Ammon's horn (tissue), 1 donor: Measurements from ENCODE around the gene AKAP12.
"Not testable (repeated sequence)": the region's sequence is repeated elsewhere in the genome, so short reads cannot be mapped to it uniquely, and the experiment has no call there.

ENCODE experiments used
- DNase-seq: peaks from one replicate; pipeline ENCODE4 v3.0.0-alpha.2; 2016; ENCODE audit warnings: low spot score

The AKAP12 gene

DNA sequence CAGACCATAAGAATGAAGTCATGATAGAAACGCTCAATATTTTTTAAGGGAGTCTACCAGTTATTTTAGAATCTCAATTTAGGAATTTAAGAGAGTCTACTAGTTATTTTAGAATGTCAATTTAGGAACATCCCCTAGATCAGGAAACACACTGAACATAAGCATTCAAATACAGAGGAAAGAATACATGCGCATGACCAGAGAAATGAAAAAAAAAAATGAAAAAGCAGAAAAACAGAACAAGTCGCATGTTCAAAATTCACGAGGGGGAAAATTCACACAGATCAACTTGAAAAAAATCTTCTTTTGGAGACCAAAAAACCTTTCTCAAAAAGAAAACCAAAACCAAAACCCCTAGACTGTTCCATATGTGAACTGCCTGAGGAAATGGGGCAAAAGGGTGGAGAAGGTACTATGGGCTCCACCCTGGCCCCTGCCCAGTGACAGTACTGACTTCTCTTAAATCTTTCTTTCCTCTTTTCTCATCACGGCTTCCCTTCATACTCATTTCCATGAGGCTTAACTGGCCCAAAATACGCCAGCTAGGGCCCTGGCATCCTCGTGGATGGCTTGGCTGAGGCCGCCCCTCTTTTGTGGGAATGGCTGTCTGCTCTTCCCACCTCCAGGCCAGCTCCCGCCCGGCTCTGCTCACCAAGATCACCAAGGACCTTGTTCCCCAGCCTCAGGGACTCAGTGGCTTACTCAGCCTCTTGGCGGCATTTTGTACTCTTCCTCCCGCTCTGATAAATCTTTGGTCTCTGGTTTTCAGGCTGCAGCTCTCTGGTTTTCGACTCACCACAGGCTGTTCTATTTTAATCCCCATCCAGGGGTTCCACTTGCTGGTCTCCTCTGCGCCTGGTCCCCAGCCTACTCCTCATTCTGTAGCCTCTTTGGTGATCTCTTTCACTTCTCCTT lies 140.4 kb downstream of the AKAP12 start:
- DNase-seq: peak; percentile 27

DNA sequence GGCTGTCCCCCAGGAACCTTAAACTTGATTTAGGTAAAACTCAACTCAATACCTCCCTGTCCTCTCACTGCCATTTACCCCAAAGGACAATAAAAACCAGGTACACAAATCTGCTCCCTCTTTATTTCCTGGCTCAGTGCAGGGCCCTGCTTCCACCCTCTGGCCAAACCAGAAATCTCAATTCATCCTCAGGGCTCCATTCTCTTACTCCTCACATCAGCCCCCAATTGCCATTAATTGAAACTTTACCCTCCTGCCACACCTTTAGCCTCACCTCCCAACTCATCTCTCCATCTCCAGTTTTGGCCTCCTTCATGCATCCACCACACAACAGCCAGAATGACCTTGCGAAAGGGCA lies 141.1 kb downstream of the AKAP12 start:
- no peak for DNase-seq

DNA sequence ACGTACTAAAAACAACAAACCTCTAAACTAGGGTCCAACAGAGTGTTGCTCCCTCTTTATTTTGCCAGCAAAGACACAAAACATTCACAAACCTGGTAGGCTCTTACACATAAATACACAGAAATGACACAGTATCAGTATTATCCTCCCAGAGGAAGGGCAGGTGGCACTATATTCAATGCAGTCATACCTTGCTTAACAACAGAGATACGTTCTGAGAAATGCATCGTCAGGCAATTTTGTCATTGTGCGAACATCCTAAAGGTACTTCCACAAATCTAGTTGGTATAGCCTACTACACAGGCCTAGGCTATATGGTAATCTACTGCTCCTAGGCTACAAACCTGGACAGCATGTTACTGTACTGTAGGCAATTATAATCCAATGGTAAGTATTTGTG lies 142.0 kb downstream of the AKAP12 start:
- no peak for DNase-seq

DNA sequence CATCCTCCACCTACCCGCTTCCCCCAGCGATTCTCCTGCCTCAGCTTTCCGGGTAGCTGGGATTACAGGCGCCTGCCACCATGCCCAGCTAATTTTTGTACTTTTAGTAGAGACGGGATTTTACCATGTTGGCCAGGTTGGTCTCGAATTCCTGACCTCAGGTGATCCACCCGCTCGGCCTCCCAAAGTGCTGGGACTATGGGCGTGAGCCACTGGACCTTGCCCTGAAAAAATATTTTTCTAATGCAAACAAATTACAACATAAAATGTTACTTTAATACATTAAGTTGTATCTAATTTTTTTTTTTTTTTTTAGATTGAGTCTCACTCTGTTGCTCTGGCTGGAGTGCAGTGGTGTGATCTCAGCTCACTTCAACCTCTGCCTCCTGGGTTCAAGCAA lies 142.9 kb downstream of the AKAP12 start:
- DNase-seq: not testable (repeated sequence)

DNA sequence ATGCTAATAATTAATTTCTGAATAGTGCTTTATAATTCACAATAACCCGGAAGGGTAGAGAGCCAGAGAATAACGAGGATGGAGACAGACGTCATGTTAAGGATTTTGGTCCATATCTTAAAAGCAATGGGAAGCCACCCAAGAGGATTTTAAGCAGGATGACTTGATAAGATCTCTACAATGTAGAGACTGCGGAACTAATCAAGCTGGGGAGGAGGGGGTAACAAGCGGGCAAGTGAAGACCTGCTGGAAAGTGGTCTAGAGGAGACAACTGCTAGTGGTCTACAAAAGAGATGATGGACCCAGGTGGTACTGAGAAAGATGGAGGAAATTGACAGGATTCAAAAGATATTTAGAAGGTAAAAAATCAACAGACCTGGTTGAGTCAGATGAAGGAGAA lies 144.4 kb downstream of the AKAP12 start:
- DNase-seq: no peak

DNA sequence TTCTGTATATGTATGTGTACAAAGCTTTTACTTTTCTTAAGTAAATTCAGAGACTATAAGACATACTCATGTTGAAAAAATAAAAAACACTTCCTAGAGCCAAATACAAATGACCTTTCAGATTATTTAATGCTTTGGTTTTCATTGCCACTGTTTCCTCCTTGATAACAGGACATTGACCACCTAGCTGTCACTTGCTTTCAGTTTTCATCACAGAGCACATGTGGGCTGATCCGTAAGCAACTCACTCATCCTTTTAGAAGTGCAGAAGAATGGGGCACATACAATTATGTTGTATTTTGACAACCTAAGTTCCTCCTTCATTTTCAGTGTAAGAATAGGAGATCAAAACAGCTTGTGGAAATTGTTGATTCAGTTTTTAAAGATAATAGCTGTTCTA lies 145.4 kb downstream of the AKAP12 start:
- DNase-seq: no peak

DNA sequence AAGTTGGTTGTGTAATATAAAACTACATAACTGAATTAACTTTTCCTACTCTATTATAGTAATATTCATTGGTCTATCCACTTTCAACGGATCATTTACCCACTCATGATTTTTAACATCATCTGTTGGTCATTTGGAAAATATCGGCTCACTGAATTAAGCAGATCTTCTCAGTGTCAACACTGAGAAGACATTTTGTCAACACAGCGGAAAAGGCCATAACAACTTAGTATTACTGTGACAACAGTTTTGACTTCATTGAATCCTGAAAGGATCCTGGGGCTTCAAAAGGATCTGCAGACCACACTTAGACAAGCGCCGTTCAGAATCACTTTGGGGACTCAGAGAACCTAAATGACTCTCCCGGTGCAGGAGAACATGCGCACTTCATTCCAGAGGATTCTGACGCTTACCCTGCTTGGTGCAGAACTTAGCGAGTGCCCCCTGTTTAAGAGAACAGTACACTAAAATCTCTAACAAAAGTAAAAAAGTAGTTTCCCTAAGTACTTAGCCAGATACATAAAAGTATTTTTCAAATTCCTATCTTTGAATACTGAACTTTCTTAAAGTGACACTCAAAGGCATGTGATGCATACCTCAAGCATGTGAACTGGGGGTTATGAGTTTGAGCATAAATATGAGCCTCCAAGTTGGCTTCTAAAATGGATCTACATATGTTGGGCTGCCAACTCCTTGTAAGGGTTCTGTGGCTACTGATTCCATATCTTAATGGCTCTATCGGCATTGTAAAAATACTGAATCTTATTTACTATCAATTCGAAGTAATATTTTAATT lies 147.6 kb downstream of the AKAP12 start:
- no peak for DNase-seq

DNA sequence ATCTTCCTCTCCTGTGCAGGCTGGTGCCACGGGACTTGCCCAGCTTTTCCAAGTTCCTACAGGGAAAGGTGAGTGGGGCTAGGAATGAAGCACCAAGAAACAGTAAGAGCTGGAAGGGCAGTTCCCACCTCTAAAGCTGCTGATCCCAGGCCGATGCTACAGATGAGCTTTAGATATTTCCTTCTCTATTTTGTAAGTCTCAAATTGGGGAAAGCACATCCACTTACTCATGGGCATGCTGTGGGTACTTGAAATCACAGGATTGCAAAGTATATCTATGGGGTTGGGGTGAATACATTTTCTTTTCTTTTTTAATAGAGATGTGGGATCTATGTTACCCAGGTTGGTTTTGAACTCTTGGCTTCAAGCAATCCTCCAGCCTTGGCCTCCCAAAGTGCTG lies 148.5 kb downstream of the AKAP12 start:
- no peak for DNase-seq

DNA sequence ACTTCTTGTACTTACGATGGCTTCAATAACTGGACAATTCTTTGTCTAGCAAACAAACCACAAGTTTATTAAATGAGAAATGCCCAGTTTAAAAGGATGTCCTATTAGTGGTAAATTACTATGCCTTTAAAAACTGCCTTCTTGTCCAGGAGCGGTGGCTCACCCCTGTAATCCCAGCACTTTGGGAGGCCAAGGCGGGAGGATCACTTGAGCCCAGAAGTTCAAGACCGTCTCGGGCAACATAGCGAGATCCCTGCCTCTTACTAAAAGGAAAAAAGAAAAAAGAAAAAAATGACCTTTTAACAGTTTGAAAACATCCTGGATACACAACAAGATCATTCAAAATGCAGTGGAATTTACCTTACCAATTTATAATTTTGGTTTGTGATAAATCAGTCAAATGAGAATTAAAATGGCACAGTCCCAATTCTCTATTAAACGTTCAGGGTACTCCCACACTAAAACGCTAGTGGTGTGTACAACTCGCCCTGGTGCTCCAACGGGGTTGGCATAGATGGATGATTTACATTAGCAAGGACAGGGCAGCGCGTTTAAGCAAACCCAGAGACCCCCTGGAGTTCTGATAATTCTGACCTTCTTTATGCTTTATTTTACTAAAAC lies 149.3 kb downstream of the AKAP12 start:
- DNase-seq: no peak

DNA sequence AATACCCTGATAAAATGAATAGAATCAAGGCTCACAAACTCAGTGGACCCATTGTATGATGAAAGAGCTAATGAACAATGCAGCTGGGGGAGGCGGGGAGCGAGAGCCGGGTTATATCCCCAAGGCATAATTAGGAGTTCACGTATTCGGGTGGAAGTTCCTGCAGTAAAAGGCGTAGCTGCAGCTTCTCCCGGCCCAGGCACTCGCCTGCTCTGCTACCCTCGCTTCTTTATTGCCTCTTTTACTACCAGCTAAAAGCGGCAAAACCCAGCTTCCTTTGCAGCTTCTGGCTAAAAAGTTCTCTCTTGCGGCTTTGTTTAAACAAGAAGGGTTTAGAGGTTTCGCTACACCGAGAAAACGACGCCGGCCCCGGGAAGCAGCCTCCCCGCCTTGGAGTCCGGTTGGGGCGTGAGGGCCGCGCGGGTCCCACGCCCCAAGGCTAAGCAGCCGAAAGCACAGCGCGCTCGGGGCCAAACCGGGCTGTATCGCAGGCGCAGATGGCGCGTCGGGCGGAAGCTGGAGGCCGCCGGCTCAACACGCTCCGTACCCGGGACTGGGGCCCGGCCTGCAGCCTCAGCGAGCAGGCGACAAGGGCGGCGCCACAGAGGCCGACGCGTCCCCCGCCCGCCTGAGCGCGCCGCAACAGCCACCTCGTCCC lies 150.0 kb downstream of the AKAP12 start:
- peak; percentile 74 for DNase-seq

DNA sequence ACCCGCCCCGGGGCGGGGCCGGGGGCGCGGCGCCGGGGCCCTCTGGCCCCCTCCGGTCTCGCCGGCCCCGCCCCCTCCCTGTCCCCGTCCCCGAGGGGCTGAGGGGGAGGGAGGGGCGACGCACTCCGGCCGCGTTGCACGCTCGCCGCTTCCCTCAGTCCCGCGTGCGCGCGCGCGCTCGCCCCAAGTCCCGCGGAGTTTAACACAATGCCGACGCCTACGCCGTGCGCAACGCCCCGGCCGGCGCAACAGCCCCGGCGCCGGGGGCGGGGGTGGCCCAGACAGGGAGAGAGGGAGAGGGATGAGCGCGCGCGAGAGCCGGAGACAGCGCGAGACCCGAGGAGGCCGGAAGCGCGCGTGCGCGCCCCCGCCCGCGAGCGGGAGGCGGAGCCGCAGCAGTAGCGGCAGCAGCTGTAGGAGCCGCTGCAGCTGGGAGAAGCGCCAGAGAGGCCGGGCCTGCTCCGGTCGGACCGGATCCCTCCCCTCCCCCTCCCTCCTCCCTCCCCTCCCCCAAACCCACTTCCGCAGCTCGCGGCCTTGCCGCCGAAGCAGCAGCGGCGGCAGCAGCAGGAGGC lies 150.6 kb downstream of the AKAP12 start:
- DNase-seq: peak; percentile 97

DNA sequence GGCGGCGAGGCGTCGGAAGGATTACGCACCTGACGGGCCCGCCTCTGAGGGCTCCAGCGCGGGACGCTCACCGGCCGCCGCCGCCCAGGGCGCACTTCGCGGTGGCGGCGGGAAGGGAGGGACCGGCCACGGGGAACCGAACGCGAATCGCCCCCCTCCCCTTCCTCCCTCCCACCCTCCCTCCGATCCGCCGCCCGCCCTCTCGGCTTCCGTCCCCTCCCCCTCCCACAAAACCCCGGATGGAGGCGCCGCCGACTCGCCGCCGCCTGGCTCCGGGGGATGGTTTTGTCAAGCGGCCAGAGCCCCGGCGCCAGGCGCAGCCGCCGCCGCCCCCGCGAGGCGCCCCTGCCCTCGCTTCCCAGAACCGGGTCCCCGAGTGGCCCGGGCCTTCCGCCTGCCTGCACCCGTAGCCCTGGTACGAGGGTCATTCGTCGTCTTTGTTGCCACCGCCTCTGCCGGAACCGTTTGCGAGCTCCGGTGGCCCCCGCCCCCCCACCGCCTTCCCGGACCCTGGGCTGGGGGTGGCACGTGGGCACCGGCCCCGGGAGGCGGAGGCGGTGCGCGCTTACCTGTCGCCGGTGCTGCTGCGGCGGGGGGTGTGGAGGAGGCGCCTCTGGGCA lies 151.2 kb downstream of the AKAP12 start:
- DNase-seq: peak; percentile 55

DNA sequence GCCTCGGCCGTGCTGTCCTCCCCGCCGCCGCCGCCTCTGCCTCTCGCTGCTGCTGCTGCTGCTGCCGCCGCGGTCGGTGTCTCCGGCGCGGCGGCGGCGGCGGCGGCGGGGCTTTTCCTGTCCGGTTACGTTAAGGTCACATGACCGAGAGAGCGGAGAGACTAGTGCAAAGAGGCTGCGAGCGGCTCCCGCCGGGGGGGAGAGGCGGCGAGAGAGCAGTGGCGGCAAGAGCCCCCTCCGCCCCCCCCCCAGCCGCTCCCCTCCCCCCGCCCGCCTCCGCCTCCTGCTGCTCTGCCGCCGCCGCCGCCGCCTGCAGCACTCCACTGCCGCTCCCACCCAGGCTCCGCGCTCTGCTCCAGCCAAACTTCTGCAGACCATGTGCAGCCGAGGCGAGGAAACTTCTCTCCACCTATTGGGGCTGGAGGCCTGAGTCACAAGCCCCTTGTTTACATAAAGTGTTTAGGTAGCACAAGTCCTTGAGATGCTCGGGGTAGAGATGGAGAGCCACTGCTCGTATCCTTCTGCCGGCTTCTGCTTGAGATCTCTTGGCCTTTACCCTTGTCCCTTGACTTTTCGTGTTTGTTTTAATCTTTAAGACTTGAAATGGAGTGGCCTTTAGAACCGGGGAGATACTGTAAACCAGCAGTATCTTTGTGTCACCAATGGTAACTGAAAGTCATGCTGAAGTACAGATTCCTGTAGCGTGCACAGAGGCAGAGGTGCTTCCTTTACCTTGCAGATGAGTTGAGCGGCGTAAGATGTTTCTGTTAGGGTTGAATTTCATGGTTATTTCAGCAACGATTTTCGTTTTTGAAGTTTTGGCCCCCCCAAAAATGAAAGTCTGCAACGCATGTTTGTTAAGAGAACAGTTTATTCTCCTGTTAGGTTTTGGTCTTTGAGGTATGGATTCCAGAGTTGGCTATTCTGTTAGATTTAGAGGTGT lies 152.0 kb downstream of the AKAP12 start, which contains the start of gene ZBTB2:
TSS of gene ZBTB2 (minus strand) at position 89 of the 943 bp plus-strand sequence. CDS start 17,922 bp downstream, outside the sequence.
- DNase-seq: peak; percentile 74

DNA sequence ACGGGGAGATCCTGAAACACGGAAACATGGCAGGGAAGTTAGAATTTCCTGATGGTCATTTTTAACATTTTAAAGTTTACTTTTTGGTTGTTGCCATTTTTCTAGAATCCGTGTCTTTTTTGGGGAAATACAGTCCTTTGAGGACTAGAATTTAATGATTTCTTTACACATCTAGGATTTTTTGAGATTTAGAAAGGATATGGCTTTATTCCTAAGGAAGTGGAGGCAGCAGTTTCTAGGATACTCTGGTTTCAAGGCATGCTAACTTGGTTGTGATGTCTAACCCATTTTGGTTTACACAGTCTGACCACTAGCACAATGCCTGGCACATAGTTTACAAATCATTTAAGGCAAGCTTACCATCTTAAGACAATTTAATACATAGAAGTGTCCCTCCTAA lies 152.7 kb downstream of the AKAP12 start:
- no peak for DNase-seq

DNA sequence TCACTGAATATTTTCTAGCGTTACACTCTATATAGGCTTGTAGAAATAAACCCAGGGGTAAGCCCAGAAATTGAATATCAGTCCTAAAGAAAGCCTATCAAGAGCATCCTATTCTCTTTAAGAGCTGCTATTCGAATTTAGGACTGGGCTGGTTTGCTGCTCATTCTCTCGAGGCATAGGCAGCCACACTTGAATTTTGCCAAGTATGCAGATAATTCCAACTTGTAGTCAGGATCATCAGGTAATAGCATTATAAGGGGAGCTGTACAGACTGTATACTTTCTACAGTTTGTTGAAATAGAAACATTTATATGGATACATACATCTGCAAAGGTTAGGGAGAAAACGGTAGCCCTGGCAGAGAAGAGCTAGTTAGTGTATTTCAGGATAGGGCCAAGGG lies 153.6 kb downstream of the AKAP12 start:
- no peak for DNase-seq

DNA sequence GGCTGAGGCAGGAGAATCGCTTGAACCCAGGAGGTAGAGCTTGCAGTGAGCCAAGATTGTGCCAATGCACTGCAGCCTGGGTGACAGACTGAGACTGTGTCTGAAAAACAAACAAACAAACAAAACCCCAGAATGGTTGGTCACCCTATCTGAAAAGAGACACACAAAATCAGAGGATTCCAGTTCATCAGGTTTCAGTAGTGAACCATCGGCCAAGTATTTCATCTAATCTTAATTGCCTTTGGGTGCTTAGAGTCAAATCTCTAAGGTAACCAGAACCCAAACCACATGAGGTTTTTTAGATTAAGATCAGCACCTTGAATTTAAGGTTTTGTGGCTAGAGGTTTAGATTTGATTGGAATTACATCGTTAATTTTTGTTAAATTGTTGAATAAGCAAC lies 159.9 kb downstream of the AKAP12 start:
- DNase-seq: no peak

DNA sequence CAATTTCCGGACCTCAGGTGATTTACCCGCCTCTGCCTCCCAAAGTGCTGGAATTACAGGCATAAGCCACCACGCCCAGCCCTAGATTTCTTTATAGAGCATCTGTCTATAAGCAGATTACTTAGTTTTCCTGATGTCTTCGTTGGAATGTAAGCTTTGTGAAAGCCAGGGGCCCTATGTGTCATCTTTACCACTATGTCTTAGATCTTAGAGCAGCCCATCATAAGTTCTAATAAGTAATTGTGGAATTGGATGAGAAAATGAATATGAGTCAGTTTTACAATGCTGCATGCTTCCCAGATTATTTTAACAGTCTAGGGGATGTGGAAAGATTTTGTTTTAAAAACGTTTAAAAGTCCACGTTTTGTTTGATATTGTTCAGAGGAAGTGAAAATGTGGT lies 160.7 kb downstream of the AKAP12 start:
- DNase-seq: no peak

DNA sequence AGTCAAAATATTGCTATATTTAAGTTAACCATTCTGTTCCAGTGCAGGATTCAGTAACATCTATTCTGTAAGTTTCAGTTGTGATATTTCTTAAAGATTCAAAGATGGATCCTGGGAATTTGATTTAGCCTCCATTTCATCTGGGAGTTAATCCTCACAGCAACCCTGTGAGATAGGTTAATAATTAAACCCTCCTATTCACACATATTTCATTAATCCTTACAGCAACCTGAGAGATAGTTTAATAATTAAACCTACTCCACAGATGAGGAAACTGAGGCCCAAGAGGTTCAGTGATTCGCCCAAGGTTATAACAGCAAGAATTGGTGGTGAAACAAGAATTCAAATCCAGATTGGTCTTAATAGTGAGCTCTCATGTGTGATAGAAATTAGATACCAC lies 162.5 kb downstream of the AKAP12 start:
- no peak for DNase-seq

DNA sequence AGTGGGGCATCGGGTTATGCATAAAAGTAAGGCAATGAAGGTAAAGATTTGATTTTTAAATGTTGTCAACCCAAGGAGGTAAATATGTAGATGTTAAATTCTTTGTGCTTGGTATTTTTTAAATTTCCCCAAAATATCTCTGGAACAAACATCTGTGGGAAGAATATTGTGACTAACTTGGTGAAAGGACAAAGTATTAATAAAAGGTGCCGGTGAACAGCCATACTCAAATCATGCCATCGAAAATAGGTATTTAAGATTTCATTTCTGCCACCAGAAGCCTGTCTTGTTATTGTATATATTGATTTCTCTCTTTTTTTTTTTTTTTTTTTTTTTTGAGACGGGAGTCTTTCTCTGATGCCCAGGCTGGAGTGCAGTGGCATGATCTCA lies 164.1 kb downstream of the AKAP12 start:
- DNase-seq: no peak
